ENCODE results near the gene HSPA9. TPM values are rescaled to one million over a fixed set of nuclear protein-coding genes. Genes with fewer than 3 reads are reported as not detected.

The HSPA9 gene
- total and polyA plus RNA-seq, 2 of the 13 experiments (the other 11 are each of a cell fraction or from before 2014, with no cell fraction given), result 165 to 478 TPM

DNA sequence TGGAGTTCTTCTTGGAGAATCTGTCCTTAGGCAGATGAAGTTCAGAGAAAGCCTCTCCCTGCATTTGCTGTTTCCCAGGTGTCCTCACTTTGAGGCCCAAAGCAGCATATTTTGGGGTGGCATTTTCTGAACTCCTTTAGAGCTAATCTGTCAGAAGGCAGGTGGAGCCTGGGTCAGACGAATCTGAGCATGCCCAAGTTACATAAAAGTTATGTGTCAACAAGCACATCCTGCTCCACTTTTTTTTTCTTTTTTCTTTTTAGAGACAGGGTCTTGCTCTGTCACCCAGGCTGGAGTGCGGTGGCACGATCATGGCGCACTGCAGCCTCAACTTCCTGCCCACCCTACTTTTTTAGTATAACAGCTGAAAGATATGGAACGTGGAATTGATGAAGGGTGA is 41.3 kb upstream of the HSPA9 start (continued):
- TF ChIP-seq, protein P1, sequence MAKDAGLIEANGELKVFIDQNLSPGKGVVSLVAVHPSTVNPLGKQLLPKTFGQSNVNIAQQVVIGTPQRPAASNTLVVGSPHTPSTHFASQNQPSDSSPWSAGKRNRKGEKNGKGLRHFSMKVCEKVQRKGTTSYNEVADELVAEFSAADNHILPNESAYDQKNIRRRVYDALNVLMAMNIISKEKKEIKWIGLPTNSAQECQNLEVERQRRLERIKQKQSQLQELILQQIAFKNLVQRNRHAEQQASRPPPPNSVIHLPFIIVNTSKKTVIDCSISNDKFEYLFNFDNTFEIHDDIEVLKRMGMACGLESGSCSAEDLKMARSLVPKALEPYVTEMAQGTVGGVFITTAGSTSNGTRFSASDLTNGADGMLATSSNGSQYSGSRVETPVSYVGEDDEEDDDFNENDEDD (CRISPR knock-in tag; IDR thresholded peaks at IDR 0.05; ENCODE audit: borderline replicate concordance), result no peak
- TF ChIP-seq, protein P2, sequence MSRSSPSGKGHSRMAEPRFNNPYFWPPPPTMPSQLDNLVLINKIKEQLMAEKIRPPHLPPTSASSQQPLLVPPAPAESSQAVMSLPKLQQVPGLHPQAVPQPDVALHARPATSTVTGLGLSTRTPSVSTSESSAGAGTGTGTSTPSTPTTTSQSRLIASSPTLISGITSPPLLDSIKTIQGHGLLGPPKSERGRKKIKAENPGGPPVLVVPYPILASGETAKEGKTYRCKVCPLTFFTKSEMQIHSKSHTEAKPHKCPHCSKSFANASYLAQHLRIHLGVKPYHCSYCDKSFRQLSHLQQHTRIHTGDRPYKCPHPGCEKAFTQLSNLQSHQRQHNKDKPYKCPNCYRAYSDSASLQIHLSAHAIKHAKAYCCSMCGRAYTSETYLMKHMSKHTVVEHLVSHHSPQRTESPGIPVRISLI (CRISPR knock-in tag; IDR thresholded peaks at IDR 0.05; ENCODE audit: borderline replicate concordance), result no peak

DNA sequence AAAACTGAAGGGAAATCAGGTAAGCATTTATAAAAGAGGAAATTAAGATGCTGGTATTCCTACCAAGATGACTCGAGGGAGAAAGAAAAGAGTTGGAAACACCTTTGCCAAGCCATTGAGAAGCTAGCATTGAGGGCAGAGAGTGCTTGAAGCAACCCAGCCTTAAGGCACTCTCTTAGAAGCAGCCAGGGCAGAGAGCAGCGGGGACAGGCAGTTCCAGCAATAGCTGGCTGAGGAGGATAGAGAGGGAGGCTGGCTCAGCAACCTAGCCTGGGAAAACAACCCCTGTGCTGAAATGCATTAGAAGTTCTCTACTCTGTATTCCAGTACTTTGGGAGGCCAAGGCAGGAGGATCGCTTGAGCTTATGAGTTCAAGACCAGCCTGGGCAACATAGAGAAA is 40.3 kb upstream of the HSPA9 start:
- H3K4me2 ChIP-seq (ENCODE audit: low read depth, low read length), result no peak overlapping the region
- no peaks in the 10 kb centered on the region for H4K20me1 ChIP-seq (ENCODE audit: insufficient read depth, low read length)
- H2AFZ ChIP-seq (ENCODE audit: low read length), result no peak overlapping the region
- CTCF ChIA-PET (ENCODE audit: low intra/inter-chr PET ratio, low total read pairs), result no interaction called here
- 33% methylated on average over 3 of the region's 3 CpGs for WGBS (ENCODE audit: low lambda C conversion rate)
- no peak overlapping the region for H3K27ac ChIP-seq (ENCODE audit: extremely low read length, insufficient read depth, low read length)
- ATAC-seq (no peak), DNase-seq (ENCODE audit: low spot score) (no peak), FAIRE-seq (no peak)
- no peaks in the 10 kb centered on the region for H3K79me2 ChIP-seq (ENCODE audit: insufficient read depth, low read length)
- H3K4me1 ChIP-seq (ENCODE audit: insufficient read depth, low read length), result peaks cover 22% of the 10 kb centered on the region
- H3K27me3 ChIP-seq (ENCODE audit: control insufficient read depth in 1 of 2, insufficient read depth in 2 of 2, low read length in 2 of 2), result peaks cover 1 to 4% of the 10 kb centered on the region in 2 experiments; a peak in 2 of 5 replicates
- in situ Hi-C loops (cut with HindIII; ENCODE audit: extremely low pct_ligation_motif_present, low pct_unique_long_range_greater_than_20kb), result no loop called here
- BruUV-seq (replicated peaks), result no TSS peak
- intact Hi-C loops (cut with micrococcal nuclease; ENCODE audit: unreplicated experiment), result no loop called here
- H3K9ac ChIP-seq (ENCODE audit: insufficient read depth, low read depth, low read length), result no peak overlapping the region
- no peaks in the 10 kb centered on the region for H3K36me3 ChIP-seq (replicated peaks in 1 of 2; ENCODE audit: control insufficient read depth in 1 of 2, insufficient read depth in 2 of 2, low read length in 2 of 2)
- H3K9me3 ChIP-seq (ENCODE audit: low read length), result no peaks in the 10 kb centered on the region
- H3K4me3 ChIP-seq (replicated peaks in 1 of 3; ENCODE audit: insufficient read depth in 1 of 3, low read depth in 2 of 3, low read length in 3 of 3), result no peak overlapping the region
- POLR2A ChIA-PET, result no interaction called here
- no peak for TF ChIP-seq ZNF530 (CRISPR knock-in tag; IDR thresholded peaks at IDR 0.05; ENCODE audit: low read depth)
- TF ChIP-seq, protein P3, sequence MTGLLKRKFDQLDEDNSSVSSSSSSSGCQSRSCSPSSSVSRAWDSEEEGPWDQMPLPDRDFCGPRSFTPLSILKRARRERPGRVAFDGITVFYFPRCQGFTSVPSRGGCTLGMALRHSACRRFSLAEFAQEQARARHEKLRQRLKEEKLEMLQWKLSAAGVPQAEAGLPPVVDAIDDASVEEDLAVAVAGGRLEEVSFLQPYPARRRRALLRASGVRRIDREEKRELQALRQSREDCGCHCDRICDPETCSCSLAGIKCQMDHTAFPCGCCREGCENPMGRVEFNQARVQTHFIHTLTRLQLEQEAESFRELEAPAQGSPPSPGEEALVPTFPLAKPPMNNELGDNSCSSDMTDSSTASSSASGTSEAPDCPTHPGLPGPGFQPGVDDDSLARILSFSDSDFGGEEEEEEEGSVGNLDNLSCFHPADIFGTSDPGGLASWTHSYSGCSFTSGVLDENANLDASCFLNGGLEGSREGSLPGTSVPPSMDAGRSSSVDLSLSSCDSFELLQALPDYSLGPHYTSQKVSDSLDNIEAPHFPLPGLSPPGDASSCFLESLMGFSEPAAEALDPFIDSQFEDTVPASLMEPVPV (CRISPR knock-in tag; IDR thresholded peaks at IDR 0.05), result no peak
- no peak for TF ChIP-seq ZNF850 (CRISPR knock-in tag; conservative IDR thresholded peaks at IDR 0.05)
- TF ChIP-seq SSRP1 (CRISPR knock-in tag; IDR thresholded peaks at IDR 0.05), result no peak
- TF ChIP-seq, protein P4, sequence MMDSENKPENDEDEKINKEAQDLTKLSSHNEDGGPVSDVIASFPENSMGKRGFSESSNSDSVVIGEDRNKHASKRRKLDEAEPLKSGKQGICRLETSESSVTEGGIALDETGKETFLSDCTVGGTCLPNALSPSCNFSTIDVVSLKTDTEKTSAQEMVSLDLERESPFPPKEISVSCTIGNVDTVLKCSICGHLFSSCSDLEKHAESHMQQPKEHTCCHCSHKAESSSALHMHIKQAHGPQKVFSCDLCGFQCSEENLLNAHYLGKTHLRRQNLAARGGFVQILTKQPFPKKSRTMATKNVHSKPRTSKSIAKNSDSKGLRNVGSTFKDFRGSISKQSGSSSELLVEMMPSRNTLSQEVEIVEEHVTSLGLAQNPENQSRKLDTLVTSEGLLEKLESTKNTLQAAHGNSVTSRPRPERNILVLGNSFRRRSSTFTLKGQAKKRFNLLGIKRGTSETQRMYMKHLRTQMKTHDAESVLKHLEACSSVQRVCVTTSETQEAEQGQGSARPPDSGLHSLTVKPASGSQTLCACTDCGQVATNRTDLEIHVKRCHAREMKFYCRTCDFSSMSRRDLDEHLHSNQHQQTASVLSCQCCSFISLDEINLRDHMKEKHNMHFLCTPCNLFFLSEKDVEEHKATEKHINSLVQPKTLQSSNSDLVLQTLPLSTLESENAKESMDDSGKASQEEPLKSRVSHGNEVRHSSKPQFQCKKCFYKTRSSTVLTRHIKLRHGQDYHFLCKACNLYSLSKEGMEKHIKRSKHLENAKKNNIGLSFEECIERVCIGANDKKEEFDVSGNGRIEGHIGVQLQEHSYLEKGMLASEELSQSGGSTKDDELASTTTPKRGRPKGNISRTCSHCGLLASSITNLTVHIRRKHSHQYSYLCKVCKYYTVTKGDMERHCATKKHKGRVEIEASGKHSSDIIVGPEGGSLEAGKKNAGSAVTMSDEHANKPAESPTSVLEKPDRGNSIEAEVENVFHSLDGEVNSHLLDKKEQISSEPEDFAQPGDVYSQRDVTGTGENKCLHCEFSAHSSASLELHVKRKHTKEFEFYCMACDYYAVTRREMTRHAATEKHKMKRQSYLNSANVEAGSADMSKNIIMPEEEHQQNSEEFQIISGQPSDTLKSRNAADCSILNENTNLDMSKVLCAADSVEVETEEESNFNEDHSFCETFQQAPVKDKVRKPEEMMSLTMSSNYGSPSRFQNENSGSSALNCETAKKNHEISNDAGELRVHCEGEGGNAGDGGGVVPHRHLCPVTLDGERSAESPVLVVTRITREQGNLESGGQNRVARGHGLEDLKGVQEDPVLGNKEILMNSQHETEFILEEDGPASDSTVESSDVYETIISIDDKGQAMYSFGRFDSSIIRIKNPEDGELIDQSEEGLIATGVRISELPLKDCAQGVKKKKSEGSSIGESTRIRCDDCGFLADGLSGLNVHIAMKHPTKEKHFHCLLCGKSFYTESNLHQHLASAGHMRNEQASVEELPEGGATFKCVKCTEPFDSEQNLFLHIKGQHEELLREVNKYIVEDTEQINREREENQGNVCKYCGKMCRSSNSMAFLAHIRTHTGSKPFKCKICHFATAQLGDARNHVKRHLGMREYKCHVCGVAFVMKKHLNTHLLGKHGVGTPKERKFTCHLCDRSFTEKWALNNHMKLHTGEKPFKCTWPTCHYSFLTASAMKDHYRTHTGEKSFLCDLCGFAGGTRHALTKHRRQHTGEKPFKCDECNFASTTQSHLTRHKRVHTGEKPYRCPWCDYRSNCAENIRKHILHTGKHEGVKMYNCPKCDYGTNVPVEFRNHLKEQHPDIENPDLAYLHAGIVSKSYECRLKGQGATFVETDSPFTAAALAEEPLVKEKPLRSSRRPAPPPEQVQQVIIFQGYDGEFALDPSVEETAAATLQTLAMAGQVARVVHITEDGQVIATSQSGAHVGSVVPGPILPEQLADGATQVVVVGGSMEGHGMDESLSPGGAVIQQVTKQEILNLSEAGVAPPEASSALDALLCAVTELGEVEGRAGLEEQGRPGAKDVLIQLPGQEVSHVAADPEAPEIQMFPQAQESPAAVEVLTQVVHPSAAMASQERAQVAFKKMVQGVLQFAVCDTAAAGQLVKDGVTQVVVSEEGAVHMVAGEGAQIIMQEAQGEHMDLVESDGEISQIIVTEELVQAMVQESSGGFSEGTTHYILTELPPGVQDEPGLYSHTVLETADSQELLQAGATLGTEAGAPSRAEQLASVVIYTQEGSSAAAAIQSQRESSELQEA (CRISPR knock-in tag; IDR thresholded peaks at IDR 0.05; ENCODE audit: not compliant biosample characterization), result no peak
- TF ChIP-seq IRX3 (CRISPR knock-in tag; IDR thresholded peaks at IDR 0.05; ENCODE audit: borderline replicate concordance, low read depth), result no peak
- TF ChIP-seq, protein P5, sequence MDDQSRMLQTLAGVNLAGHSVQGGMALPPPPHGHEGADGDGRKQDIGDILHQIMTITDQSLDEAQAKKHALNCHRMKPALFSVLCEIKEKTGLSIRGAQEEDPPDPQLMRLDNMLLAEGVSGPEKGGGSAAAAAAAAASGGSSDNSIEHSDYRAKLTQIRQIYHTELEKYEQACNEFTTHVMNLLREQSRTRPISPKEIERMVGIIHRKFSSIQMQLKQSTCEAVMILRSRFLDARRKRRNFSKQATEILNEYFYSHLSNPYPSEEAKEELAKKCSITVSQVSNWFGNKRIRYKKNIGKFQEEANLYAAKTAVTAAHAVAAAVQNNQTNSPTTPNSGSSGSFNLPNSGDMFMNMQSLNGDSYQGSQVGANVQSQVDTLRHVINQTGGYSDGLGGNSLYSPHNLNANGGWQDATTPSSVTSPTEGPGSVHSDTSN (CRISPR knock-in tag; IDR thresholded peaks at IDR 0.05; ENCODE audit: borderline replicate concordance), result no peak
